Fibroblast of gingiva (primary cell): ENCODE data around the gene PCDHA12.
"Not testable (repeated sequence)": the region's sequence is repeated elsewhere in the genome, so short reads cannot be mapped to it uniquely, and the experiment has no call there.

ENCODE experiments used
- DNase-seq: peaks from one replicate; pipeline ENCODE4 v3.0.0-alpha.2; 2011; ENCODE audit warnings: low read depth

Gene PCDHA12

GRCh38 chr5:140857177-140857986, 17.7 kb upstream of the PCDHA12 start:
- no peak for DNase-seq

GRCh38 chr5:140857987-140858240, 17.2 kb upstream of the PCDHA12 start:
- no peak for DNase-seq

GRCh38 chr5:140862441-140863295, 12.4 kb upstream of the PCDHA12 start:
- no peak for DNase-seq

- DNase-seq, result no peak
Measured at GRCh38 chr5:140868721-140869554, 6.2 kb upstream of the PCDHA12 start, which contains the start of gene PCDHA11. Gene PCDHA11 (plus strand): TSS chr5:140868957. CDS start chr5:140869104, 147 bp downstream.

- no peak for DNase-seq
Measured at GRCh38 chr5:140869555-140869886, 5.6 kb upstream of the PCDHA12 start.

GRCh38 chr5:140870221-140871201, 4.6 kb upstream of the PCDHA12 start:
- DNase-seq, result no peak

- not testable (repeated sequence) for DNase-seq
Measured at GRCh38 chr5:140876541-140877261, 1.6 kb downstream of the PCDHA12 start.

GRCh38 chr5:140877262-140877581, 2.1 kb downstream of the PCDHA12 start:
- DNase-seq, result no peak

- no peak for DNase-seq
Measured at GRCh38 chr5:140881889-140882590, 6.9 kb downstream of the PCDHA12 start, which contains the start of gene PCDHA13. Gene PCDHA13 (plus strand): TSS chr5:140882124. CDS start chr5:140882269, 145 bp downstream.

- no peak for DNase-seq
Measured at GRCh38 chr5:140882591-140882899, 7.4 kb downstream of the PCDHA12 start.

- DNase-seq, result no peak
Measured at GRCh38 chr5:140883373-140883772, 8.3 kb downstream of the PCDHA12 start.

GRCh38 chr5:140883927-140884697, 9.0 kb downstream of the PCDHA12 start:
- no peak for DNase-seq

GRCh38 chr5:140916325-140916724, 41.2 kb downstream of the PCDHA12 start:
- no peak for DNase-seq

- no peak for DNase-seq
Measured at GRCh38 chr5:140923601-140924000, 48.5 kb downstream of the PCDHA12 start.

- DNase-seq, result no peak
Measured at GRCh38 chr5:140925806-140926442, 50.8 kb downstream of the PCDHA12 start, which contains the start of gene PCDHAC1. Gene PCDHAC1 (plus strand): TSS chr5:140926299. CDS start chr5:140926893, 594 bp downstream.

- no peak for DNase-seq
Measured at GRCh38 chr5:140926443-140927227, 51.5 kb downstream of the PCDHA12 start.

GRCh38 chr5:140927228-140927573, 52.1 kb downstream of the PCDHA12 start:
- DNase-seq, result no peak
